Mucosa of gallbladder (tissue), 1 donor: ENCODE results near the gene SOD1. TPM values are rescaled to one million over a fixed set of nuclear protein-coding genes. Genes with fewer than 3 reads are reported as not detected.
"Not testable (repeated sequence)": the region's sequence is repeated elsewhere in the genome, so short reads cannot be mapped to it uniquely, and the experiment has no call there.

Experiments
- DNase-seq: peaks from one replicate; pipeline ENCODE4 v3.0.0-alpha.2; 2020; ENCODE audit warnings: low spot score
- total RNA-seq: library from RNA; stranded (reverse); gene quantifications from one replicate; pipeline ENCODE4 v1.2.1, GENCODE V29; 2021
- donor health status: DM: no; HTN: no; CAD: no.

Gene SOD1
- total RNA-seq, result 344 TPM

GRCh38 chr21:31659536-31660258, at the start of gene SOD1:
SOD1 (plus strand) TSS chr21:31659693; CDS start chr21:31659770, 77 bp downstream.
- peak; percentile 96 for DNase-seq

DNA sequence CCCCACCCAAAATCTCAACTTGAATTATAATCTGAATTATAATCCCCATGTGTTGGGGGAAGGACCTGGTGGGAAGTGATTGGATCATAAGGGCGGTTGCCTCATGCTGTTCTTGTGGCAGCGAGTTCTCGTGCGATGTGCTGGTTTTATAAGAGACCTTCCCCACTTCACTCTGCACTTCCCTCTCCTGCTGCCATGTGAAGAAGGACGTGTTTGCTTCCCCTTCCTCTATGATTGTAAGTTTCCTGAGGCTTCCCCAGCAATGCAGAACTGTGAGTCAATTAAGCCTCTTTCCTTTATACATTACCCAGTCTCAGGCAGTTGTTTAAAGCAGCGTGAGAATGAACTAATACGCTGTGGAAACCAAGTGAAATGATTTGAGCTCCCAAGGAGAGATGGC, 48.0 kb upstream of the SOD1 start:
- DNase-seq, result no peak

GRCh38 chr21:31612894-31613785, 46.4 kb upstream of the SOD1 start:
- DNase-seq, result no peak

- DNase-seq, result no peak
These were observed 44.8 kb upstream of the SOD1 start for GRCh38 chr21:31614705-31615104.

DNA sequence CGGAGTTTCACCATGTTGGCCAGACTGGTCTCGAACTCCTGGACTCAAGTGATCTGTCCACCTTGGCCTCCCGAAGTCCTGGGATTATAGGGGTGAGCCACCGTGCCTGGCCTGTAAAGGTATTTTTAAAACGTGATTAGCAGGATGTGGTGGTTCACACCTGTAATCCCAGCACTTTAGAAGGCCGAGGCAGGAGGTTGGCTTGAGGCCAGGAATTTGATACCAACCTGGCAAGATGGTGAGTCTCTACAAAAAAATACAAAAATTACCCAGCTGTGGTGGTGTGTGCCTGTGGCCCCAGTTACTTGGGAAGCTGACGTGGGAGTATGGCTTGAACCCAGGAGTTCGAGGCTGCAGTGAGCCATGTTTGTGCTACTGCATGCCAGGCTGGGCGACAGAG, 43.3 kb upstream of the SOD1 start:
- DNase-seq, result no peak

- no peak for DNase-seq
These were observed 40.6 kb upstream of the SOD1 start for GRCh38 chr21:31618696-31619430.

DNA sequence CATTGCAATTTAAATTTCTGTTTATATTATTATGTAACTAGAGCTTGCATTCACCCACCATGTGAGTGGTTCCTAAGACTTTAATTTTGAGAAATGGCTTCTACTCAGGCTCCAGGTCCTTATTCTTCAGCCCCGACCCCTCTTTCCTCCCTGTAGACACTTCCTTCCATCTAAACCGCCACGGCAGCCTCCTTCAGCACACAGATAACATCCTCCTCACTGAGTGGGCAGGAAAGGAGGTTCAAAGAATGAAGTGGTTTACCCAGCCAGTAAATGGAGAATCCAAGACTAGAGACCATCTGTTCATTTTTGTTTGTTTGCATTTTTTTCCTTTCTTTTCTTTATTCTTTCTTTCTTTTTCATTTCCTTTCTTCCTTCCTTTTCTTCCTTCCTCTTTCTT, 37.1 kb upstream of the SOD1 start:
- DNase-seq, result no peak

DNA sequence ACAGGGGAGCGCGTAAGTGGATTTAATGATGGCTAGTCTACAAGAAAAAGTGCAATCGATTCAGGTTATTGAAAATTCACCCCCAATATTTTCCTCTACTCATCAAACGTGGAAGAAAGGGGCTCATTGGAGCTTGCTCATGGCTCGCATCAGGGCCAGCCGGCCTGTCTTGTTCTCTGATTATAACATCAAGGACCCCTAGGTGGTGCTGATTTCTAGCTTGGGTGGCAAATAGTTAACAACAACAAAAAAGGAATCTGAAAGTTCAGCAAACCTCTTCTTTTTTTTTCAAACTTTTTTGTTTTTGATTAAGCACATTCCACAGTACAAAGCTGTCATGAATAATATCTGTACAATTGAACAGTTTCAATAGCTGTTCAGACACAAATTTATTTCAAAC, 35.8 kb upstream of the SOD1 start:
- no peak for DNase-seq

DNA sequence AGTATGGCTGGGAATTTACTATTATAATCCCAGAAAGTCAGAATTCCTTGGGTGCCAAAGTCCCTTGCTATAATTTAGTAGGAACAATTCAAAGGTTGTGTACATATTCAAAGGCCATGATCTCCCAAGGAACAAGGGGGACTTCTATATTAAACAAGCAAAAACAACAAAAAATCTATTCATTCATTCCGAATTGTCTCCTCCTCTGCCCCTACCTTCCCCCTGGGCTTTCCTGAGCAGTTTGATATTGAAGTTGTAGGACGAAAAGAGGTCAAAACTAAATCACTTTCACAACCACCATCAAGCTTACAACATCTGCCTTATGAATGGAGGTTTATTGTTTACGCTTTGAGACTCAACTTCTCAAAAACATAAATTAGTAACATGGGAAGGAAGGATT, 35.3 kb upstream of the SOD1 start:
- no peak for DNase-seq

DNA sequence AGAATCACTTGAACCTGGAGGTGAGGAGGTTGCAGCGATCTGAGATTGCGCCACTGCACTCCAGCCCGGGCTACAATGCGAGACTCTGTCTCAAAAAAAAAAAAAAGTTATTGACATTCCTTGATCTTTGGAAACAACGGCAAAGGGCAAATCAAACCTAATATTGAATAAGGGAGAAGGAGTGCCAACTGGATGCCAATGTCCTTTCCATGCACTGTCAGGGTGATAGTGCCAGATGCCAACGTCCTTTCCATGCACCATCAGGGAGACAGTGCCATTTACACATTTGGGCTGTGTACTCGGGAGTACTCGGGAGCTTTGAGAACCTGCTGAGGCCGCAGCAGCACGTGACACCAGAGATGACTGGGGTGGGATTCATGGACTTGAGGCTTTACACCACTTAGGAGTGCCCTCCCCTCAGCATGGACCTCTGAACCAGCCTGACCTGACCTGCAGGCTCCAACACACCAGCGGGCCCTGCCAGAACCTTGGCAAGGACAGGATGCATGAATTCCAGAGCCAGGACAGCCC, 34.5 kb upstream of the SOD1 start:
- no peak for DNase-seq

DNA sequence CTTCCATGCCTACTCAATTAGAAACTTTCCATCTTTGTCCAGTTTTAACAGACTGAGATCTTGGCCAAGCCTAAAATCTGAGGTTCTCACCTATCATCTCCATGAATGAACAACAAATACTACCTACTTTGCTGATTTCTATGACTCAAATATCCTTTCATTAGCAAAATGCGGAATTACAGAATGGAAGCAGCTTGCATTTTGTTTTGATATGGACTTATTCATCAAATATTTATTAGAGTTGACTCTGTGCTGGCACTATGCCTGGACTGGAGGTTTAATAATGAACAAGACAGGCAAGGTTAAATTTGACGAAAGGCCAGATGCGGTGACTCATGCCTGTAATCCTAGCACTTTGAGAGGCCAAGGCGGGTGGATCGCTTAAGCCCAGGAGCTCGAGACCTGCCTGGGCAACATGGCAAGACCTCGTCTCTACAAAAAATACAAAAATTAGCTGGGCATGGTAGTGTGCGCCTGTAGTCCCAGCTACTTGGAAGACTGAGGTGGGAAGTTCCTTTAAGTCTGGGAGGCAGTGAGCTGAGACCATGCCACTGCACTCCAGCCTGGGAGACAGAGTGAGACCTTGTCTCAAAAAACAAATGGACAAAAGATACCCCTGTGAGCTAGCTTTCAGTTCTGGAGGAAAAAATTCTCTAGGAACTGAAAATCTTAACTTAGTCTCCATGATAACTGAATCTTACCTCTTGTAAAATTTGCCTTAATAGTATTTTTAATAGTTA, 29.4 kb upstream of the SOD1 start:
- DNase-seq, result peak; percentile 89

DNA sequence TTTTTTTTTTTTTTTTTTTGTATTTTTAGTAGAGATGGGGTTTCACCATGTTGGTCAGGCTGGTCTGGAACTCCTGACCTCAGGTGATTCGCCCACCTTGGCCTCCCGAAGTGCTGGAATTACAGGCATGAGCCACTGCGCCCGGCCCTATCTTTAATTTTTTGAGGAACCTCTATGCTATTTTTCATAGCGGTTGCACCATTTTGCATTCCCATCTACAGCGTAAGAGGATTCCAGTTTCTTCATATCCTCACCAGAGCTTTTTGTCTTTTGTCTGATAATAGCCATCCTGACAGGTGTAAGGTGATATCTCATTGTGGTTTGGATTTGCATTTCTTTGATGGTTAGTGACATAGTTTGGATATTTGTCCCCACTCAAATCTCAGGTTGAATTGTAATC, 27.6 kb upstream of the SOD1 start:
- not testable (repeated sequence) for DNase-seq

DNA sequence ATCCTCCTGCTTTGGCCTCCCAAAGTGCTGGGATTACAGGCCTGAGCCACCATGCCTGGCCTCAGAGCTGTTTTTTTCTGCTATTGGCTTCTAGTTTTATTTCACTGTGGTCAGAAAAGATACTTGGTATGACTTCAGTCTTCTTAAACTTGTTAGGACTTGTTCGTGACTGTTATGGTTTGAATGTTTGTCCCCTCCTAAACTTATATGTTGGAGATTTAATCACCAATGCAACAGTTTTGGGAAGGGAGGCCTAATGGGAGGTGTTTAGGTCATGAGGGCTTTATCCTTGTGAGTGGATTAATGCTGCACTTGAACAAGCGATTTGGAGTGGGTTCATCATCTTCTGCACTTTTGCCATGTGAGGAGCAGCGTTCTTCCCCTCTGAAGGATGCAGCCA, 24.5 kb upstream of the SOD1 start:
- no peak for DNase-seq

DNA sequence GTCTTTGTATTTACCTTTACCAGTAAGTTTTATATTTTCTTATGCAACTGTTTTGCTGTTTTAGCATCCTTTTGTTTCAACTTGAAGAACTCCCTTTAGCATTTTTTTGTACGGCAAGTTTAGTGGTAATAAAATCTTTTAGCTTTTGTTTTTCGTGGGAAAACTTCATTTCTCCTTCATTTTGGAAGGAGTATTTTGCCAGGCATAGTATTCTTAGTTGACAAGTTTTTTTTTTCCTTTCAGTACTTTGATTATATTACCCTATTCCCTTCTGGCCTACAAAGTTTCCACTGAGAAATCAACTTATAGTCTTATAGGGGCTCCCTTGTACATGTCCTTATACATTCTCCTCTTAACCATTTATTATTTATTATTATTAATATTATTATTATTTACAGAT, 22.6 kb upstream of the SOD1 start:
- DNase-seq, result no peak

DNA sequence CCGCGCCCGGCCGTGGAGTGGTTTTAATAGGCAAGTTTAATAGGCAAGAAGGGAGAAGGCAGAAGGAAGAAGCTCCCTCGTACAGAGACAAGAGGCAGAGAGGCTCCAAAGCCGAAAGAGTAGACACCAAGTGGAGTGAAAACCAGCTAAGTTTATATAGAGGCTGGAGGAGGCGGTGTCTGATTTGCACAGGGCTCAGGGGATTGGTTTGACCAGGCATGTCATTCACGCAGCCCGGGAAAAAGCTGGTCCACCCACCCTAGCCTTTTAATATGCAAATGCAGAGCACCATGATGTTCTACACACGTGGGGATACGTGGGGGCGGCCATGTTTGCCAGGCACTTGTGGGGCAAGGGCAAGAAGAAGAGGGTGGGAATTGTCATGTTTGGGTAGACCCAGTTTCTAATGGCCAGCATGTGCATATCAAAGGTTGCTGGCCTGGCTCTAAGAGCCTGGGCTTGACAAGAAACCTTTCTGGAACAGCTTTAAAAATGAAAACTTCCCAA, 18.0 kb upstream of the SOD1 start:
- no peak for DNase-seq

DNA sequence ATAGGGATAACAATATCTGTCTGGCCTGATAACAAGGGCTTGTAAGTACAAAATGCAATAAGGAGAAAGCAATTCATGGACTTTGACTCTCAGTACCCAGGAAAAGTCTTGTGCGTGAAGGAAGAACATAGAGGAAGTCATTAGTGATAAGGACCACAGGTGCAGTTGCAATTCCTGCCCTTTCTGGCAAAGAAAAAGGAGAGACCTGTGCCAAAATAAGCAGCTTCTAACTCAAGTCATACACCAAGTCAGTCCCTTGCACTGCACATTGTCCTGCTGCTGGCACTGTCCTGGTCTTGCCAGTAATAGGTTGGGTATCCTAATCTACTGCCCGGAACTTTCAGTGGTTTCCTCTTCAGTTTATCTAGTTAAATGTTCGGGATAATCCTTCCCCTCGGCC, 14.8 kb upstream of the SOD1 start:
- DNase-seq, result peak; percentile 61

DNA sequence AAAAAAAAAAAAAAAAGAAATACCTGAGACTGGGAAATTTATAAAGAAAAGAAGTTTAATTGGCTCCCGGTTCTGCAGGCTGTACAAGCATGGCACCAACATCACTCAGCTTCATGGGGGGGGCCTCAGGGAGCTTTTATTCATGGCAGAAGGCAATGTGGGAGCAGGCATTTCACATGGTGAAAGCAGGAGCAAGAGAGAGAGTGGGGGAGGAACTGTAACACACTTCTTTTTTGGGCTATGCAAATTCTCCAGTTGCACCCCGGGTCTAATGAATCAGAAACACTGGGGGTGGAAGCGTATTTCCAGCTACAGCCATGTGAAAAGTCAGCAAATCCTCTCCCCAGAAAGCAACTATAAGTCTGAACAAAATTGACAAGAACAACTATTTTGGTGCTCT, 11.8 kb upstream of the SOD1 start:
- no peak for DNase-seq

- no peak for DNase-seq
These were observed 8.6 kb upstream of the SOD1 start for GRCh38 chr21:31650930-31651329.

DNA sequence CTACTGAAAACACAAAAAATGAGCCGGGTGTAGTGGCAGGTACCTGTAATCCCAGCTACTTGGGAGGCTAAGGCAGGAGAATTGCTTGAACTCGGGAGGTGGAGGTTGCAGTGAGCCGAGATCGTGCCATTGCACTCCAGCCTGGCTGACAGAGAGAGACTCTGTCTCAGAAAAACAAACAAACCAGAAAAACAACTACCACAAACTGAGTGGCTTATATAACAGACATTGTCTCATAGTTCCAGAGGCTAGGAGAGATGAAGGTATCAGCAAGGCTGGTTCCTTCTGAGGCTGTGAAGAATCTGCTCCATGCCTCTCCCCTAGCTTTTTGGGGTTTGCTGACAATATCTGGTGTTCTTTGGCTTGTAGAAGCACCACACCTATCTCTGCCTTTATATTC, 8.0 kb upstream of the SOD1 start:
- not testable (repeated sequence) for DNase-seq

DNA sequence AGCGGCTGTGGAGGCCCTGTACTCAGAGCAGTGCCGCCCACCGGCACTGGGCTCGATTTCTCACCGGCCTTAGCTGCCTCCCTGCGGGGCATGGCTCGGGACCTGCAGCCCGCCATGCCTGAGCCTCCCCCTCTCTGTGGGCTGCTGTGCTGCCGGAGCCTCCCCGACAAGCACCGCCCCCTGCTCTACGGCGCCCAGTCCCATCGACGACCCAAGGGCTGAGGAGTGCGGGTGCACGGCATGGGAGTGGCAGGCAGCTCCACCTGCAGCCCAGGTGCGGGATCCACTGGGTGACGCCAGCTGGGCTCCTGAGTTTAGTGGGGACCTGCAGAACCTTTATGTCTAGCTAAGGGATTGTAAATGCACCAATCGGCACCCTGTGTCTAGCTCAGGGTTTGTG, 5.2 kb upstream of the SOD1 start:
- no peak for DNase-seq
